Ectodermal cell (in vitro differentiated cells): ENCODE measurements around the gene TOMM40L.

Experiments used
- H3K27ac ChIP-seq: 2 replicates; pipeline ENCODE4 v1.7.0; 2013; ENCODE audit warnings: mild to moderate bottlenecking, low read depth, low read length; ENCODE audit not compliant: insufficient read depth, poor library complexity, severe bottlenecking
- H3K27me3 ChIP-seq: 2 replicates; pipeline ENCODE4 v1.7.0; 2013; ENCODE audit warnings: mild to moderate bottlenecking, low read length; ENCODE audit not compliant: insufficient read depth, control insufficient read depth, poor library complexity, severe bottlenecking
- H3K36me3 ChIP-seq: one replicate; pipeline ENCODE4 v1.7.0; 2013; ENCODE audit warnings: low read length; ENCODE audit not compliant: control insufficient read depth, insufficient read depth
- H3K4me1 ChIP-seq: one replicate; pipeline ENCODE4 v1.7.0; 2013; ENCODE audit warnings: low read length; ENCODE audit not compliant: control insufficient read depth, insufficient read depth
- H3K4me3 ChIP-seq: 2 replicates; pipeline ENCODE4 v1.7.0; 2013; ENCODE audit warnings: low read depth, low read length, control low read depth; ENCODE audit not compliant: insufficient read depth
- H3K9me3 ChIP-seq: 2 replicates; pipeline ENCODE4 v1.7.0; 2013; ENCODE audit warnings: mild to moderate bottlenecking, low read length, moderate library complexity; ENCODE audit not compliant: control insufficient read depth
- WGBS, 2 experiments: methylation state at CpG; one replicate each; pipeline ENCODE4 v1.1.7; 2013; ENCODE audit warnings: missing lambda C conversion rate in 2 of 2; 5-methylcytosine and 5-hydroxymethylcytosine counted together

TOMM40L gene

DNA sequence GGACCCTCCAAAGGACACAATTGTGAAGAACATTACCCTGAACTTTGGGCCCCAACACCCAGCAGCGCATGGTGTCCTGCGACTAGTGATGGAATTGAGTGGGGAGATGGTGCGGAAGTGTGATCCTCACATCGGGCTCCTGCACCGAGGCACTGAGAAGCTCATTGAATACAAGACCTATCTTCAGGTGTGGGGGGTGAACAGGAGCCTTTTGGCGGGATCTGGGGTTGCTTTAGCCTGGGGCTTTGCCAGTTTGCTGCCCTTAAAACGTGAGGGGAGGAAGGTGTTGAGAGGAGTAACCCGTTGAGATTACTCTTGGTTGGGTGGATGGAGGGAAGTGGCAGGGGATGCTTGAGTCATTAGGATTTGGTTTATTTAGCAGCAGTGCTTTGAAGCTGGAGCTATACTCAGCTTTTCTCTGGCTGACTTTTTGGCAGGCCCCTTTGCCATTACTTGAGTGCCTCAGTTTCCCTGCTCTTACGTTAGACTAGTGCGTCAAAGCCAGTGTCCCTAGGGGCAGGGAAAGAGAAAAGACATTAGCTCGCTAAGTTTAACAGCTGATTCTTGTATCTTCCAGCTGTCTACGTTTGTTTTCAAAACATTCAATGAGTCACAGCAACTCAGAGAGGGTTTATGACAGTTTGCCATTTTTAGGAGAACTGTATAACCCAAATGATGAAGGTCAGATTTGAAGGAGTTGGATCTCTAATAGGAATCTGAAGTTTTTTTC, 19.3 kb upstream of the TOMM40L start:
- H3K27ac ChIP-seq: no peak overlapping the region
- H3K9me3 ChIP-seq: no peaks in the 10 kb centered on the region
- H3K27me3 ChIP-seq: no peaks in the 10 kb centered on the region
- H3K4me1 ChIP-seq: peaks cover under 1% of the 10 kb centered on the region
- no peak overlapping the region for H3K4me3 ChIP-seq
- H3K36me3 ChIP-seq: peaks cover 37% of the 10 kb centered on the region
- 95% methylated on average over 12 of the region's 12 CpGs for WGBS, 2 experiments

DNA sequence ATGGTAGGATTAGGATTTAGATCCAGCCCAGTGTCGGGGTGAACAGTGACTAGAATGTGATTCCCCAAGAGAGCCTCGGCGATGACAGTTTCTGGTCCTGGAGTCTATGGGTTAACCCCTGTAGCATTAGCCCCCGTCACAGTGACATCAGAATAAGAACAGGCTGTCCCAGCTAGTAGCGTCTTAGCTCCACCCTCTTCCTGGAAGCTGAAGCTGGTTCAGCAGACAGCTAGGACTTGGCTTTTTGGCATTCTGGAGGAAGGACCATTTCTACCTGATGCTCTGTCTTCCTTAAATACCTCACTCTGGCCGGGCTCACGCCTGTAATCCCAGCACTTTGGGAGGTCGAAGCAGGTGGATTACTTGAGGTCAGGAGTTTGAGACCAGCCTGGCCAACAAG, 18.7 kb upstream of the TOMM40L start:
- 89 to 90% methylated on average over 8 of the region's 8 CpGs for WGBS, 2 experiments
- no peak overlapping the region for H3K4me3 ChIP-seq
- no peak overlapping the region for H3K27ac ChIP-seq
- no peaks in the 10 kb centered on the region for H3K27me3 ChIP-seq
- no peaks in the 10 kb centered on the region for H3K9me3 ChIP-seq
- H3K36me3 ChIP-seq: peaks cover 43% of the 10 kb centered on the region
- no peaks in the 10 kb centered on the region for H3K4me1 ChIP-seq

DNA sequence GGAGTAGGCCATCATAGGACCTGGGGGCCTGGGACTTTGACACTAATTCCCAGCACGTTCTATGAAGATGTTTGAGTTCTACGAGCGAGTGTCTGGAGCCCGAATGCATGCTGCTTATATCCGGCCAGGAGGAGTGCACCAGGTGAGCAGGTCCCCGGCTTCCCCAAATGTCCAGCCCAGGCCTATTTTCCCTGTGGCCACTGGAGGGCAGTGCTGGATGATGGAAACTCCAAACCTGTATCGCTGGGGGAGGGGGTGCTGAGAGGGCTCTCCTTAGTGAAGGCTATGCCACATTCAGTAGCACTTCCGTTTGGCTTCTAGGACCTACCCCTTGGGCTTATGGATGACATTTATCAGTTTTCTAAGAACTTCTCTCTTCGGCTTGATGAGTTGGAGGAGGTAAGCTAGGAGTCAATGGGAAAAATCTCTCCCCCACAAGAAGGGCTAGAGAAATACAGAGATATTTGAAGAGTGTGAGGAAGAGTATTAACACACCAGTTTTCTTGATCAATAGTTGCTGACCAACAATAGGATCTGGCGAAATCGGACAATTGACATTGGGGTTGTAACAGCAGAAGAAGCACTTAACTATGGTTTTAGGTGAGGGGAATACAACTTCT, 16.0 kb upstream of the TOMM40L start:
- H3K4me3 ChIP-seq: no peak overlapping the region

DNA sequence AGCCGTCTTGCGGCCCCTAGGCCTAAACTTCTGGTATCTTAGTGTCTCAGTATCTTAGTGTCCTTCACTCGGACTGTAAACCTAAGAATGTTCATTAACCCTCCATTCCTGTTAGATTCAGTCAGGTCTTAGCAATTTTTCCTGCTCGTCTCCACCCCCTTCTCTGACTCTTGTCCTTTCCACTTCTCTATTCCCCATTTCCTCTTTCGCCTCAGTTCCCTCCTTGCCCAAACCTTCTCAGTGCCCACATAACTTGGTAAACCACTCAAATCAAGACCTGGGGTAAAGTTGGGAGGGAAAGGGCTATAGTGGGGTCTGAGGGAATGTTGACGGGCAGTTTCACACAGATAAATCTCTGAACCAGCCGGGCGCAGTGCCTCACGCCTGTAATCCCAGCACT, 11.5 kb upstream of the TOMM40L start:
- Histone ChIP-seq H3K36me3 (peaks cover 41% of the 10 kb centered on the region), H3K27ac (no peak overlapping the region), H3K9me3 (no peaks in the 10 kb centered on the region), H3K4me3 (no peak overlapping the region), H3K4me1 (no peaks in the 10 kb centered on the region), H3K27me3 (no peaks in the 10 kb centered on the region)
- WGBS, 2 experiments: 94 to 96% methylated on average over 9 of the region's 9 CpGs

More for the DNA sequence above, 16.0 kb upstream of the TOMM40L start:
- Histone ChIP-seq H3K27ac (no peak overlapping the region), H3K9me3 (no peaks in the 10 kb centered on the region), H3K36me3 (peaks cover 61% of the 10 kb centered on the region), H3K4me1 (no peaks in the 10 kb centered on the region), H3K27me3 (no peaks in the 10 kb centered on the region)
- 53 to 61% methylated on average over 10 to 11 of the region's 11 CpGs for WGBS, 2 experiments

DNA sequence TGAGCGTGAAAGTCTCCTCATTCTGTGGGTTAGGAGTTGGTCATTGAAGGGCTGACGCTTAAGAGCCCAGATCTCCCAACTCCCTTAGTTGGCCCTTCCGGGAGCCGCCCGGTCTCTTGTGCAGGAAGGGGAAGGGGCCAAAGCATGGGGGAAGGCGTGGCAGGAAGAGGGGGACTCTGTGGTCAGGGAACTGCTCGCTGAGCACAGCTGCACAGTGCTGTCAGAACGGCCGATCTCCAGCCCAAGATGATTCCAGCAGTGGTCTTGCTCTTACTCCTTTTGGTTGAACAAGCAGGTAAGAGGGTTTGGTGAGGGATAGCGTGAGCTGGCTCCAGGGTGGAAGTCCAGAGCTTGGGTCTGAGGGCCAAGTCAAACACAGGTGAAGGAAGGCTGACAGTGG, 10.8 kb upstream of the TOMM40L start, which contains the start of gene FCER1G:
Gene FCER1G (plus strand): TSS at position 220 of the 400 bp plus-strand sequence. CDS start 27 bp downstream, at position 247.
- Histone ChIP-seq H3K36me3 (peaks cover 40% of the 10 kb centered on the region), H3K9me3 (no peaks in the 10 kb centered on the region), H3K4me3 (no peak within 1 kb of the TSS), H3K27me3 (no peaks in the 10 kb centered on the region), H3K4me1 (no peaks in the 10 kb centered on the region), H3K27ac (no peak within 1 kb of the TSS)
- WGBS, 2 experiments: 95 to 96% methylated on average over 10 of the region's 10 CpGs

DNA sequence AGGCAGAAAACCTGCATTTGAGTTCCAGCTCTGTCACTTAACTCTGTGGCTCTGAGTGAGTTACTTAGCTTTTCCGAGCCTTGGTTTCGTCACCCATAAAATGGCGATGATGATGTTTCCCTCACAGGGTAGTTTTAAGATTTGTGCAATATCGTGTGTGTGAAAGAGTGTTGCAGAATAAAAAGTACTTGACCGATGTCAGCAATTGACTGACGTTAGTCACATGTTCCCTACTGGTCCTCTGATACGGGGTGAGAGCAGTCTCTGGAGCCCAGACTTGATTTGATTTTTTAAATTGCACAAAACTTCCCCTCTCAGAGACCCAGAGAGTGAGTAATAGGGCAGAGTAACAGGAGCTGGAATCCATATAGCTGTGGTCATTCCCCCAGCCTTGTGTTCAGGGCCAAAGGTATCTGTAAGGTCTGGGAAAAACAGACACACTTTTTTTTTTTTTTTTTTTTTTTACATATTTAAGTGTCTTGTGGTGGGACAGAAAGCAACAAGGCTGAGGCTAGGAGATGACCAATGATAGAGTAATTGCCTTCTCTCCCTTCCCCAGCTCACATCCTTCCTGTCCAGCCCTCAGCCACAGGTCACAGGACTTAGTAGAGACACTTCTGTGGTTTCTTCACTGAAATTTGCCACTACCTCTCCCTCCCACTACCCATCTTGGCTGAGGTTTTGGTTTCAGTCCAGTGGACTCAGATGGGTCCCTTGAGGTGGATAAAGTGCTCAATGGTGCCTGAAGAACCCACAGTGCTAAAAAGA, 8.7 kb upstream of the TOMM40L start:
- H3K9me3 ChIP-seq: no peaks in the 10 kb centered on the region
- H3K4me3 ChIP-seq: no peak overlapping the region
- no peaks in the 10 kb centered on the region for H3K4me1 ChIP-seq
- no peaks in the 10 kb centered on the region for H3K27me3 ChIP-seq
- peaks cover 22% of the 10 kb centered on the region for H3K36me3 ChIP-seq
- WGBS, 2 experiments: 88 to 90% methylated on average over 7 of the region's 7 CpGs
- H3K27ac ChIP-seq: no peak overlapping the region

DNA sequence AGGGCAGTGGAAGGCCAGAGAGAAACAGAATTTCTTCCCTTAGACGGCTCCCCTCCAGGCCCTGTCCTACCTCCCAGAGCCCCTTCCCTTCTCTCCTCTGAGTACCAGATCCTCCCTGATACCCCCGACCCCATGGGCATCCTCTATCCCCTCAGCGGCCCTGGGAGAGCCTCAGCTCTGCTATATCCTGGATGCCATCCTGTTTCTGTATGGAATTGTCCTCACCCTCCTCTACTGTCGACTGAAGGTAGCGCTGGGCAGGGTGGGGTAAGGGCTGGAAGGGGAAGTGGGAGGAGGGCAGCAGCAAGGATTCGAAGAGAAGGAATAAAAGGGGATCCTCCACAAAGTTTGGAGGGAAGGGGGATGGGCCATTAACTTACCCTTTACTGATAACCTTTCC, 8.0 kb upstream of the TOMM40L start:
- 86 to 88% methylated on average over 6 of the region's 6 CpGs for WGBS, 2 experiments
- no peaks in the 10 kb centered on the region for H3K9me3 ChIP-seq
- no peak overlapping the region for H3K4me3 ChIP-seq
- no peaks in the 10 kb centered on the region for H3K4me1 ChIP-seq
- no peak overlapping the region for H3K27ac ChIP-seq
- no peaks in the 10 kb centered on the region for H3K27me3 ChIP-seq
- H3K36me3 ChIP-seq: peaks cover 16% of the 10 kb centered on the region

DNA sequence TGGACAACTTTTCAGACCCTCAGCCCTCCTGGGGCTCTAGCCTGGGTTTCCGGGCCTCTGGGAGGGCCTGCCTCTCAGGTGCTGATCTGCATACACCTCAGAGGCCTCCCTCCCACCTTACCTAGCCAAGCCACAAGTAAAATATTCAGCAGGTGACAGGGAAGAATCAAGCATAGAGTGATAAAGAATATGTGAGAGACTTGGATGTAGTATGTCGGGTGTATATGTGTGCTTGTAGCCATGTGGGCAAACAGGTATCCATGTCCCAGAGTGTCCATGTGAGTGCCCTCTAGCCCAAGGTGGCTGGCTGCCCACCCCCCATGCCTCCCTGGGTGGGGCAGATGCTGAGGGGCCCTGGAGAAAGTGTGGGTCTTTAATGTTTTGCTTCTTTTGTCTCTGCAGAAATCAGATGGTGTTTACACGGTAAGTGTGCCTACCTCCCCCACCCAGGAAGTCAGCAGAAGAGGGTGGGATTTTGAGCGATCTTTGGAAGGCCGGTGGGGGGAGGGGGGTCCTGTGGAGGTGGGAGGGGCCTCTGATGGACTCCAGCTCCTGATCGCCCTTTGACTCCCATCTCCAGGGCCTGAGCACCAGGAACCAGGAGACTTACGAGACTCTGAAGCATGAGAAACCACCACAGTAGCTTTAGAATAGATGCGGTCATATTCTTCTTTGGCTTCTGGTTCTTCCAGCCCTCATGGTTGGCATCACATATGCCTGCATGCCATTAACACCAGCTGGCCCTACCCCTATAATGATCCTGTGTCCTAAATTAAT, 7.4 kb upstream of the TOMM40L start:
- Histone ChIP-seq H3K4me1 (no peaks in the 10 kb centered on the region), H3K4me3 (no peak overlapping the region), H3K27me3 (no peaks in the 10 kb centered on the region), H3K27ac (no peak overlapping the region), H3K36me3 (peaks cover 10% of the 10 kb centered on the region), H3K9me3 (no peaks in the 10 kb centered on the region)
- 88 to 90% methylated on average over 8 of the region's 8 CpGs for WGBS, 2 experiments

DNA sequence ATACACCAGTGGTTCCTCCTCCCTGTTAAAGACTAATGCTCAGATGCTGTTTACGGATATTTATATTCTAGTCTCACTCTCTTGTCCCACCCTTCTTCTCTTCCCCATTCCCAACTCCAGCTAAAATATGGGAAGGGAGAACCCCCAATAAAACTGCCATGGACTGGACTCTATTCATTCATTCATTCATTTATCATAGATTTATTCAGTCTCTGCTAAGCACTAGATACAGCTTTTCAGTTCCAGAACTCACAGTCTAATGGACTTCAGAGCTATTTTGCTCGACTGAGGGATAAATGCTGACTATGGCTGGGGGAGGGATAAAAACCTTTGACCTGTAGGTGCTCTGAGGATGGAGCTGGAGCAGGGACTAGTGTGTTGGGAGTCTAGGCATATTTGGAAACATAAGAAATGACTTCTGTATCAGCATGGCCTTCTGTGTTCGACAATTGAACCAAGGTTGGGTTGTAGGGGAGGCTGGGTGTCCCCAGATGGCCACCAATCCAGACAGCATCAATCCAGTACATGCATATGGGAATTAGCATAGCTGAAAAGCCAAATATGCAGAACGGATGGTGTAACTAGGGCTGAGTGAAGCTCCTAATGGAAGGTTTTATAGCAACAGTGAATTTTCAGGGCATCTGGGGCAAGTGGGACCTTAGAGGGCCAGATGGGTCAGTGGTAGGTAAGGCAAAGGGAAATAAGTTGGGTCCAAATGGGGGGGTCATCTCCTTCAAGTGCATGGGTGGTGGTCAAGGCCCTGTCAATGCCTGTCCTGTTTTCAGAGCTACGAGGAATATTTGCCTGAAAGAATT, 6.6 kb upstream of the TOMM40L start:
- H3K4me3 ChIP-seq: no peak overlapping the region
- no peaks in the 10 kb centered on the region for H3K9me3 ChIP-seq
- H3K36me3 ChIP-seq: peaks cover 3% of the 10 kb centered on the region
- H3K27me3 ChIP-seq: no peaks in the 10 kb centered on the region
- H3K4me1 ChIP-seq: no peaks in the 10 kb centered on the region
- 93 to 95% methylated on average over 5 of the region's 5 CpGs for WGBS, 2 experiments
- H3K27ac ChIP-seq: no peak overlapping the region
